Esophagus squamous epithelium (tissue), 4 donors: ENCODE results near the gene STAP2.

Experiments used
- CTCF ChIP-seq, 6 experiments: fragments of 450-650 bp in 4 of 6; fragments of 200-600 bp in 2 of 6; sonication (generic) in 2 of 6; IDR thresholded peaks; one replicate each; pipeline ENCODE4 v1.5.1; 2016 to 2019; ENCODE audit warnings: antibody characterized with exemption in 6 of 6, mild to moderate bottlenecking in 4 of 6, moderate library complexity in 4 of 6
- POLR2A ChIP-seq, 4 donors: fragments of 450-650 bp; IDR thresholded peaks; one replicate each; pipeline ENCODE4 v1.6.1; 2017; ENCODE audit warnings: antibody characterized with exemption in 4 of 4, mild to moderate bottlenecking in 4 of 4, moderate library complexity in 3 of 4

GRCh38 chr19:4378886-4379285 lies 40.3 kb upstream of the STAP2 start:
- TF ChIP-seq CTCF (IDR thresholded peaks at IDR 0.05) = no peak
- no peak for TF ChIP-seq POLR2A (IDR thresholded peaks at IDR 0.05)
